H9 (cell line): ENCODE measurements around the gene MGLL. TPM values are rescaled to one million over a fixed set of nuclear protein-coding genes. Genes with fewer than 3 reads are reported as not detected.

Experiments
- DNase-seq: peaks from one replicate; pipeline ENCODE4 v3.0.0-alpha.2; 2017
- H2AFZ ChIP-seq: one replicate; pipeline ENCODE4 v1.6.1; 2013; ENCODE audit warnings: mild to moderate bottlenecking, low read length, control low read depth, moderate library complexity
- H2AK5ac ChIP-seq: 2 replicates; pipeline ENCODE4 v1.6.1; 2013; ENCODE audit warnings: low read length, control low read depth, mixed read lengths; ENCODE audit not compliant: insufficient read length
- H2BK120ac ChIP-seq: one replicate; pipeline ENCODE4 v1.6.1; 2013; ENCODE audit warnings: low read depth, mild to moderate bottlenecking, low read length, control low read depth, inconsistent platforms; ENCODE audit not compliant: poor library complexity, severe bottlenecking
- H2BK12ac ChIP-seq: 2 replicates; pipeline ENCODE4 v1.6.1; 2013; ENCODE audit warnings: low read length, control low read depth, mixed read lengths, low read depth; ENCODE audit not compliant: insufficient read length
- H2BK15ac ChIP-seq: 2 replicates; pipeline ENCODE4 v1.6.1; 2013; ENCODE audit warnings: low read depth, low read length, control low read depth
- H2BK20ac ChIP-seq: one replicate; pipeline ENCODE4 v1.6.1; 2013; ENCODE audit warnings: low read depth, mild to moderate bottlenecking, low read length, control low read depth, inconsistent platforms; ENCODE audit not compliant: poor library complexity, severe bottlenecking
- H2BK5ac ChIP-seq: 2 replicates; pipeline ENCODE4 v1.6.1; 2013; ENCODE audit warnings: low read length, control low read depth, mixed read lengths; ENCODE audit not compliant: insufficient read length
- H3K14ac ChIP-seq: 2 replicates; pipeline ENCODE4 v1.6.1; 2013; ENCODE audit warnings: low read length, control low read depth; ENCODE audit not compliant: insufficient read depth
- H3K18ac ChIP-seq: 2 replicates; pipeline ENCODE4 v1.6.1; 2013; ENCODE audit warnings: low read depth, mild to moderate bottlenecking, mixed read lengths, low read length, control low read depth; ENCODE audit not compliant: insufficient read length
- H3K23ac ChIP-seq: 2 replicates; pipeline ENCODE4 v1.6.1; 2013; ENCODE audit warnings: low read length, control low read depth, mixed read lengths, low read depth; ENCODE audit not compliant: insufficient read length
- H3K23me2 ChIP-seq: 2 replicates; pipeline ENCODE4 v1.6.1; 2013; ENCODE audit warnings: low read depth, mild to moderate bottlenecking, mixed read lengths, low read length, control low read depth; ENCODE audit not compliant: insufficient read length, poor library complexity, severe bottlenecking
- H3K27ac ChIP-seq: 2 replicates; pipeline ENCODE4 v1.5.1; 2013; ENCODE audit warnings: low read length, control low read depth, mixed read lengths, low read depth; ENCODE audit not compliant: insufficient read length
- H3K27me3 ChIP-seq: 2 replicates; pipeline ENCODE4 v1.6.1; 2013; ENCODE audit warnings: low read length, control low read depth, inconsistent platforms; ENCODE audit not compliant: insufficient read depth
- H3K4ac ChIP-seq: 2 replicates; pipeline ENCODE4 v1.6.1; 2013; ENCODE audit warnings: low read depth, mild to moderate bottlenecking, control low read depth, inconsistent platforms, low read length, moderate library complexity
- H3K4me1 ChIP-seq: 2 replicates; pipeline ENCODE4 v1.6.1; 2013; ENCODE audit warnings: low read length, control low read depth, inconsistent platforms; ENCODE audit not compliant: insufficient read depth
- H3K4me2 ChIP-seq: 2 replicates; pipeline ENCODE4 v1.6.1; 2013; ENCODE audit warnings: low read length, control low read depth, mixed read lengths; ENCODE audit not compliant: insufficient read length, insufficient read depth
- H3K56ac ChIP-seq: 2 replicates; pipeline ENCODE4 v1.6.1; 2013; ENCODE audit warnings: low read depth, mild to moderate bottlenecking, mixed read lengths, low read length, control low read depth; ENCODE audit not compliant: insufficient read length
- H3K79me1 ChIP-seq: 2 replicates; pipeline ENCODE4 v1.6.1; 2013; ENCODE audit warnings: low read depth, mild to moderate bottlenecking, moderate library complexity, low read length, control low read depth, inconsistent platforms; ENCODE audit not compliant: insufficient read depth, poor library complexity, severe bottlenecking
- H3K79me2 ChIP-seq: 2 replicates; pipeline ENCODE4 v1.6.1; 2013; ENCODE audit warnings: low read length, control low read depth, inconsistent platforms; ENCODE audit not compliant: insufficient read depth
- H3K9ac ChIP-seq: 2 replicates; pipeline ENCODE4 v1.6.1; 2013; ENCODE audit warnings: low read length, control low read depth, mixed read lengths; ENCODE audit not compliant: insufficient read length; ENCODE audit errors: extremely low read depth
- H3K9me3 ChIP-seq: one replicate; pipeline ENCODE4 v1.6.1; 2013; ENCODE audit warnings: low read depth, low read length, inconsistent platforms; ENCODE audit not compliant: control insufficient read depth
- H3T11ph ChIP-seq: one replicate; pipeline ENCODE4 v1.6.1; 2013; ENCODE audit warnings: mild to moderate bottlenecking, low read length, control low read depth, inconsistent platforms
- H4K20me1 ChIP-seq: one replicate; pipeline ENCODE4 v1.6.1; 2013; ENCODE audit not compliant: control insufficient read depth, insufficient read length, insufficient read depth
- H4K5ac ChIP-seq: 2 replicates; pipeline ENCODE4 v1.6.1; 2013; ENCODE audit warnings: low read depth, mild to moderate bottlenecking, mixed read lengths, low read length, control low read depth; ENCODE audit not compliant: insufficient read length
- H4K8ac ChIP-seq: replicated peaks from 2 replicates; pipeline ENCODE4 v1.6.1; 2013; ENCODE audit warnings: low read length, control low read depth, mixed read lengths, low read depth; ENCODE audit not compliant: insufficient read length
- H4K91ac ChIP-seq: 2 replicates; pipeline ENCODE4 v1.6.1; 2013; ENCODE audit warnings: low read depth, mild to moderate bottlenecking, moderate library complexity, mixed read lengths, low read length, control low read depth; ENCODE audit not compliant: insufficient read length
- H3K27ac Mint-ChIP-seq, 3 experiments: 2 replicates in 2 of 3; 3 replicates in 1 of 3; pipeline ENCODE4 v1.8.0; 2020 to 2021; ENCODE audit warnings: mixed read lengths in 3 of 3, mild to moderate bottlenecking in 1 of 3, moderate library complexity in 1 of 3
- H3K27me3 Mint-ChIP-seq: 2 replicates; pipeline ENCODE4 v1.8.0; 2021; ENCODE audit warnings: low read depth, mild to moderate bottlenecking, moderate library complexity, mixed read lengths
- H3K36me3 Mint-ChIP-seq, 3 experiments: 2 replicates in 2 of 3; 3 replicates in 1 of 3; pipeline ENCODE4 v1.8.0; 2020 to 2021; ENCODE audit warnings: low read depth in 3 of 3, mixed read lengths in 3 of 3; ENCODE audit not compliant: insufficient read depth in 1 of 3
- H3K4me1 Mint-ChIP-seq, 2 experiments: 2 replicates each; pipeline ENCODE4 v1.8.0; 2020; ENCODE audit warnings: mixed read lengths in 2 of 2
- H3K4me3 Mint-ChIP-seq, 2 experiments: 2 replicates in 1 of 2; 3 replicates in 1 of 2; pipeline ENCODE4 v1.8.0; 2020 to 2021; ENCODE audit warnings: mild to moderate bottlenecking in 2 of 2, mixed read lengths in 2 of 2, moderate library complexity in 1 of 2
- H3K9me3 Mint-ChIP-seq, 2 experiments: 2 replicates in 1 of 2; 3 replicates in 1 of 2; pipeline ENCODE4 v1.8.0; 2020; ENCODE audit warnings: mild to moderate bottlenecking in 2 of 2, mixed read lengths in 2 of 2, moderate library complexity in 1 of 2
- WGBS: extraction: QIAGEN DNeasy Blood & Tissue Kit; methylation state at CpG from one replicate; pipeline ENCODE4 v1.1.7; 2013; ENCODE audit warnings: missing lambda C conversion rate, low lambda C conversion rate, mixed read lengths; ENCODE audit not compliant: insufficient read length; ENCODE audit errors: extremely low coverage; 5-methylcytosine and 5-hydroxymethylcytosine counted together
- total RNA-seq: library from RNA; stranded (reverse); gene quantifications from 2 replicates; pipeline ENCODE4 v1.2.1, GENCODE V29; 2021
- TF ChIP-seq, protein P1 (sequence below): fragments of 200-600 bp; sonication (generic); conservative IDR thresholded peaks from 3 replicates; pipeline ENCODE4 v1.8.0; 2021; ENCODE audit warnings: antibody characterized with exemption, mild to moderate bottlenecking

MGLL gene
- total RNA-seq, 1 experiment from 2014 or later: 0.11 TPM

DNA sequence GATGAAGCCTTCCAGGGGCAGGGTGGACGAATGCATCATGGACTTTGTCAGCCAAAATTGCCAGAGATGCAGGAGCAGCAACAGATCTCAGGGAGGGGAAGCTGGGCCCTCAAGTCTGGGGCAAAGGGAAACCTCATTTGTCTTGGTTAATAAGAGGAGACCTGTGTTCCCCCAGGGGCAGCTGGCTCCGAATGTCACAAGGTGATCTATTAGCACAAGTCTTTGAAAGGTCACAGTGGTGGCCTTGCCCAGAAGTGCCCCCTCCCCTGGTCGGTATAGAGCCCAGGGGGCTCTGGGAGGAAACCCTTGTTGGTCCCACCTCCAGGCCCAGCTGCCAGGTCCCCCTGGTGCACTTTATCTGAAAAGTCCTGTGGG lies 103.4 kb downstream of the MGLL start:
- peaks cover 24% of the 10 kb centered on the region for H3K27me3 Mint-ChIP-seq
- H3K4me1 ChIP-seq: peaks cover 7% of the 10 kb centered on the region; the same call in 1 of the 2 replicates
- H2AFZ ChIP-seq: no peak overlapping the region
- no peaks in the 10 kb centered on the region for H3K79me2 ChIP-seq
- H4K8ac ChIP-seq: no peak overlapping the region
- no peak overlapping the region for H2BK5ac ChIP-seq
- no peaks in the 10 kb centered on the region for H4K20me1 ChIP-seq
- H2AK5ac ChIP-seq: no peak overlapping the region
- H4K5ac ChIP-seq: no peak overlapping the region
- WGBS: no CpG with 5 or more reads among the region's 3 CpGs
- no peak for DNase-seq
- H3K9me3 Mint-ChIP-seq: peaks cover 3 to 4% of the 10 kb centered on the region in 2 experiments; a peak in 4 of 5 replicates
- no peak overlapping the region for H3K18ac ChIP-seq
- no peaks in the 10 kb centered on the region; the same call in 1 of the 2 replicates for H3K27me3 ChIP-seq
- no peak overlapping the region for H4K91ac ChIP-seq
- no peaks in the 10 kb centered on the region for H3K23me2 ChIP-seq
- H2BK12ac ChIP-seq: no peak overlapping the region
- no peak overlapping the region for H3K4me3 Mint-ChIP-seq
- H3K4me1 Mint-ChIP-seq: peaks cover 23 to 33% of the 10 kb centered on the region in 2 experiments
- no peak overlapping the region for H3K4ac ChIP-seq
- H3K23ac ChIP-seq: no peak overlapping the region
- no peak overlapping the region for H2BK20ac ChIP-seq
- H3K27ac Mint-ChIP-seq: no peak overlapping the region
- no peak overlapping the region for H3K27ac ChIP-seq
- peaks cover 0 to 3% (median 0%) of the 10 kb centered on the region in 3 experiments; a peak in 2 of 7 replicates for H3K36me3 Mint-ChIP-seq
- H3K14ac ChIP-seq: no peak overlapping the region
- H3K56ac ChIP-seq: no peak overlapping the region
- no peak overlapping the region for H3K4me2 ChIP-seq
- no peak overlapping the region for H3T11ph ChIP-seq
- H3K9me3 ChIP-seq: no peaks in the 10 kb centered on the region
- no peak overlapping the region for H2BK15ac ChIP-seq
- no peak overlapping the region for H3K9ac ChIP-seq
- H3K79me1 ChIP-seq: no peaks in the 10 kb centered on the region
- H2BK120ac ChIP-seq: no peak overlapping the region
- TF ChIP-seq, protein P1, sequence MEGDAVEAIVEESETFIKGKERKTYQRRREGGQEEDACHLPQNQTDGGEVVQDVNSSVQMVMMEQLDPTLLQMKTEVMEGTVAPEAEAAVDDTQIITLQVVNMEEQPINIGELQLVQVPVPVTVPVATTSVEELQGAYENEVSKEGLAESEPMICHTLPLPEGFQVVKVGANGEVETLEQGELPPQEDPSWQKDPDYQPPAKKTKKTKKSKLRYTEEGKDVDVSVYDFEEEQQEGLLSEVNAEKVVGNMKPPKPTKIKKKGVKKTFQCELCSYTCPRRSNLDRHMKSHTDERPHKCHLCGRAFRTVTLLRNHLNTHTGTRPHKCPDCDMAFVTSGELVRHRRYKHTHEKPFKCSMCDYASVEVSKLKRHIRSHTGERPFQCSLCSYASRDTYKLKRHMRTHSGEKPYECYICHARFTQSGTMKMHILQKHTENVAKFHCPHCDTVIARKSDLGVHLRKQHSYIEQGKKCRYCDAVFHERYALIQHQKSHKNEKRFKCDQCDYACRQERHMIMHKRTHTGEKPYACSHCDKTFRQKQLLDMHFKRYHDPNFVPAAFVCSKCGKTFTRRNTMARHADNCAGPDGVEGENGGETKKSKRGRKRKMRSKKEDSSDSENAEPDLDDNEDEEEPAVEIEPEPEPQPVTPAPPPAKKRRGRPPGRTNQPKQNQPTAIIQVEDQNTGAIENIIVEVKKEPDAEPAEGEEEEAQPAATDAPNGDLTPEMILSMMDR: no peak
